Epithelial cell of prostate (primary cell): ENCODE measurements around the gene POLR1B.
"Not testable (repeated sequence)": the region's sequence is repeated elsewhere in the genome, so short reads cannot be mapped to it uniquely, and the experiment has no call there.

Experiments
- DNase-seq: peaks from one replicate; pipeline ENCODE4 v3.0.0-alpha.2; 2011; ENCODE audit warnings: low read depth, low spot score
- H3K27ac ChIP-seq: fragments of 450-650 bp; 2 replicates; pipeline ENCODE4 v1.5.1; 2017; ENCODE audit warnings: mild to moderate bottlenecking

POLR1B gene

GRCh38 chr2:112597537-112598322 lies 55.5 kb downstream of the POLR1B start:
- no peak overlapping the region for H3K27ac ChIP-seq
- no peak for DNase-seq

GRCh38 chr2:112600634-112601033 lies 58.4 kb downstream of the POLR1B start:
- no peak for DNase-seq
- no peak overlapping the region for H3K27ac ChIP-seq

GRCh38 chr2:112601754-112602153 lies 59.5 kb downstream of the POLR1B start:
- H3K27ac ChIP-seq: no peak overlapping the region
- DNase-seq: no peak

- no peak overlapping the region for H3K27ac ChIP-seq
- no peak for DNase-seq
Measured at GRCh38 chr2:112602917-112603316, 60.7 kb downstream of the POLR1B start.

- no peak overlapping the region for H3K27ac ChIP-seq
- DNase-seq: no peak
Measured at GRCh38 chr2:112603731-112604130, 61.5 kb downstream of the POLR1B start.

- no peak overlapping the region for H3K27ac ChIP-seq
- no peak for DNase-seq
Measured at GRCh38 chr2:112604952-112605351, 62.7 kb downstream of the POLR1B start.

GRCh38 chr2:112605926-112606325 lies 63.7 kb downstream of the POLR1B start:
- DNase-seq: no peak
- H3K27ac ChIP-seq: no peak overlapping the region

- DNase-seq: no peak
- H3K27ac ChIP-seq: no peak overlapping the region
Measured at GRCh38 chr2:112606547-112606946, 64.3 kb downstream of the POLR1B start.

GRCh38 chr2:112607680-112608438 lies 65.6 kb downstream of the POLR1B start:
- DNase-seq: no peak
- no peak overlapping the region for H3K27ac ChIP-seq

GRCh38 chr2:112609320-112609719 lies 67.1 kb downstream of the POLR1B start:
- H3K27ac ChIP-seq, DNase-seq: not testable (repeated sequence)

GRCh38 chr2:112612283-112612682 lies 70.0 kb downstream of the POLR1B start:
- not testable (repeated sequence) for H3K27ac ChIP-seq, DNase-seq

- H3K27ac ChIP-seq: no peak overlapping the region
- DNase-seq: no peak
Measured at GRCh38 chr2:112614201-112614840, 72.1 kb downstream of the POLR1B start.

GRCh38 chr2:112615051-112615450 lies 72.8 kb downstream of the POLR1B start:
- H3K27ac ChIP-seq: no peak overlapping the region
- no peak for DNase-seq

GRCh38 chr2:112615798-112616197 lies 73.5 kb downstream of the POLR1B start:
- H3K27ac ChIP-seq, DNase-seq: not testable (repeated sequence)

- H3K27ac ChIP-seq: no peak overlapping the region
- no peak for DNase-seq
Measured at GRCh38 chr2:112618383-112618782, 76.1 kb downstream of the POLR1B start.

GRCh38 chr2:112621790-112622527 lies 79.7 kb downstream of the POLR1B start:
- no peak for DNase-seq
- peak overlapping the region; percentile 68 for H3K27ac ChIP-seq

- DNase-seq: no peak
- peak overlapping the region; percentile 68 for H3K27ac ChIP-seq
Measured at GRCh38 chr2:112622528-112622849, 80.2 kb downstream of the POLR1B start.

- peak; percentile 95 for DNase-seq
- H3K27ac ChIP-seq: peak overlapping the region; percentile 99
Measured at GRCh38 chr2:112623913-112624777, 81.9 kb downstream of the POLR1B start.

GRCh38 chr2:112625474-112626114 lies 83.3 kb downstream of the POLR1B start:
- no peak for DNase-seq
- H3K27ac ChIP-seq: peak overlapping the region; percentile 99
